Measurements from ENCODE around the gene KPNA5.

The KPNA5 gene

DNA sequence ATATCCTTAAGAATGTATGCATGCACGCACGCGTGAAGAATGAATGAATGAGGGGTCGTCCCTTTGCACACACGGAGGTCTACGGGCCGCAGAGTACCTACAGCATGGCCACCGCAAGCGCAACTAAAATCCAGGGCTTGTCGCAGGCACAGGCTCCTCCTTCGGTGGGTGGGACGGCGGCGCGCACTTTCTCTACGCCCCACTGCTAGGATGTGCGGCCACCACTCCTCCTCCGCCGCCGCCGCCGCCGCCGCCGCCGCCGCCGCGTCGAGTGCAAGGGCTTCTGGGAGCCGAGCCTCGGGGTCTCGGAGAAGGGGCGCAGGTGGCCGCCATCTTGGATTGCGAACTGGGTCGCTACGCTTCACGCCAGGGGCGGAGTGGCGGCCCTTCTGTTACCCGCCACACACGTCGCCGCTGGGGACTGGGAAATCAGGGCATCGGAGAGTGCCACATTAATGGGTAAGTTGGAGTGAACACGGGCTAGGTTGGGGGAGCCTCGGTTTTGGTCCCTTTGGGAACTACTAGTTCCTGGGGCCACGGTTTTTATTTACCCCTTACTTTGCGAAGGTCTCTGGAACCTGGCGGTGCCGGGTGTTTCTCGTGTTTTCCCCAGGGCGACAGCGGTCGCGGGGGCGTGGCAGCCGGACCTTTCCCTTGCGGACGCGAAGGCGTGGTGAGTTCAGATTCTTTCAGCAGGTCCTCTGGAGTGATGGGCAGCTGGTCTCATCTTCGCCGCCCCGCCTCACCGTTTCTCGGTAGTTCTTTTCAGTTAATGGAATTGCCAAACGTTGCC is at the start of gene KPNA5:
TSS of gene KPNA5 (plus strand) at position 332 of the 793 bp plus-strand sequence. CDS start at position 456, 124 bp downstream.
- Histone ChIP-seq H3K4me2 (peak within 1 kb of the TSS; percentile 51), H3K9ac (peak within 1 kb of the TSS; percentile 71; the same call in 1 of the 2 replicates), H3K27ac (peak within 1 kb of the TSS; percentile 73), H3K4me3 (IDR thresholded peaks at IDR 0.05; ENCODE audit: insufficient read depth, low read depth, low read length) (no peak within 1 kb of the TSS), H3K79me2 (ENCODE audit: insufficient read depth, low read depth) (no peaks in the 10 kb centered on the region), H4K20me1 (ENCODE audit: insufficient read depth) (no peaks in the 10 kb centered on the region), H3K36me3 (ENCODE audit: insufficient read depth) (no peaks in the 10 kb centered on the region), H3K27me3 (ENCODE audit: insufficient read depth, low read depth) (no peaks in the 10 kb centered on the region), H3K4me1 (ENCODE audit: low read depth, poor library complexity, severe bottlenecking) (peaks cover 3% of the 10 kb centered on the region), H2AFZ (ENCODE audit: low read depth) (peak within 1 kb of the TSS; percentile 83)
- TF ChIP-seq CTCF (conservative IDR thresholded peaks at IDR 0.05; ENCODE audit: low read depth, low read length) = no peak

DNA sequence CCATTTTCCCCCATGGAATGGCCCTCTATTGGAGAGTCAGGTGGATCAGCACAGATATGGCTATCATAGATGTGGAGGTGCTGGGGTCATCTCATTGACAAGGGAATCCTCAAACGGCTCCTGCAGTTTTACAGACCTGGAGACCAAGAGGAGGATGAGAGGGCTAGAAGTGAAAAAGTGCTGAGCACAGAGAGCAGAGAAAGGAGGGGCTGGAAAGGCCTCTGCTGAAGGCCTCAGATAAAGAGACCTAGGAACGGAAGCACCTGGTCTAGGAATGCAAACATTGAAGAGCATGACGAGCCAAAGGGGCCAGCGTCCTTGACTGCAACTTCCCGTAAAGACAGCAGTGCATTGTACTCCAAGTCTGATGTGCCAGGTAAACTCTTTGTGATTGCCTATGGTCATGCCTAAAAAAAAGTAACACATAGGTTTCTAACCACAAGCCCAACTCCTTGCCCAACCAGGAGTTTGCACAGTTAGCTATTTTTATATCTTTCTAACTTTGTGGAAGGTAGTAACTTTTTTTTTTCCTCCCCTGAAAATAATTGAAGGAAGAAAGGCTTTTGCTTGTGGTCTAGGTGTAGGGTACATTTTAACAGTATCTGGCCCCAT is 49.5 kb upstream of the KPNA5 start:
- H3K4me3 ChIP-seq (IDR thresholded peaks at IDR 0.05; ENCODE audit: insufficient read depth, low read depth, low read length) = no peak overlapping the region
- H3K36me3 ChIP-seq (ENCODE audit: insufficient read depth) = no peaks in the 10 kb centered on the region
- peaks cover 6% of the 10 kb centered on the region for H3K4me1 ChIP-seq (ENCODE audit: low read depth, poor library complexity, severe bottlenecking)
- H3K27me3 ChIP-seq (ENCODE audit: insufficient read depth, low read depth) = no peaks in the 10 kb centered on the region
- no peak overlapping the region for H2AFZ ChIP-seq (ENCODE audit: low read depth)
- no peak overlapping the region for H3K27ac ChIP-seq
- no peaks in the 10 kb centered on the region for H3K79me2 ChIP-seq (ENCODE audit: insufficient read depth, low read depth)
- H3K4me2 ChIP-seq = no peak overlapping the region
- no peaks in the 10 kb centered on the region for H4K20me1 ChIP-seq (ENCODE audit: insufficient read depth)
- no peak for TF ChIP-seq CTCF (conservative IDR thresholded peaks at IDR 0.05; ENCODE audit: low read depth, low read length)
- H3K9ac ChIP-seq = no peak overlapping the region

DNA sequence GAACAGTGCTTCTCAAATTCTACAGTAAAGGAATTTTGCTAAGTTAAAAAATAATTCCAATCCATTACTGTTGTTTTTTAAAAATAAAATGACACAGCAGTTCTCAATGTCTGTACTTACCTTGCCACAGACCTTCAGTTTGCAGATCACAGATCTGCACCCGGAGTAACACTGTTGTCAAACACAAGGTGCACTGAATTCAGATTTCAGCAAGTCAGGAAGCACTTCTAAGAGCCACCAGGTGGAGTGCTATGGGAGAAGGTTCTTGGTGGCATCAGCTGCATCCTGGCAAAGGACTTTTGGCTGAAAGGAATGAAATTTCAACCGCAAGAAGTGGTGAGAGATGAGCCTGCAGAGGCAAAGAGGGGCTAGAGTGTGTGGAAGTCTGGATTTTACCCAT is 47.3 kb upstream of the KPNA5 start:
- Histone ChIP-seq H3K79me2 (ENCODE audit: insufficient read depth, low read depth) (no peaks in the 10 kb centered on the region), H4K20me1 (ENCODE audit: insufficient read depth) (no peaks in the 10 kb centered on the region), H3K4me3 (IDR thresholded peaks at IDR 0.05; ENCODE audit: insufficient read depth, low read depth, low read length) (no peak overlapping the region), H3K4me2 (no peak overlapping the region), H3K4me1 (ENCODE audit: low read depth, poor library complexity, severe bottlenecking) (peaks cover 6% of the 10 kb centered on the region), H2AFZ (ENCODE audit: low read depth) (no peak overlapping the region), H3K36me3 (ENCODE audit: insufficient read depth) (no peaks in the 10 kb centered on the region), H3K27ac (no peak overlapping the region), H3K27me3 (ENCODE audit: insufficient read depth, low read depth) (no peaks in the 10 kb centered on the region), H3K9ac (no peak overlapping the region)
- peak; percentile 36; the same call in 1 of the 2 replicates for TF ChIP-seq CTCF (conservative IDR thresholded peaks at IDR 0.05; ENCODE audit: low read depth, low read length)

DNA sequence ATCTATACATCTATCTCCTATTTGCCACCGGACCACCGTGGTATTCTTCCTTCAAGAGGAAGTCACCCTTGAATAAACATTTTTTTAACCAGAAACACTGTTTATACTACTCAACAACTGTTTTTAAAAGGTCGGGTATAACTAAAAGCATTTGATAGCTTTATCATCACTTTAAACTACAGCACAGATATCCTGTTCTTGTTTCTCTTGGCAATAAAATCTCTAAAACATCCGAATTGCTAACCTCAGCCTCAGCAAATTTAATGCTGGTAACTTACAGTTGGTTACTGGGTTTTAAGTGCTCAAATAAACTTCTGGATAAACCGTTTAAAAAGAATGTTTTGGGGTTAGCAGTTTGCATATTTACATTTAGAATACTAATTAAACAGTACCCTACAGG is 32.9 kb upstream of the KPNA5 start:
- no peaks in the 10 kb centered on the region for H3K27me3 ChIP-seq (ENCODE audit: insufficient read depth, low read depth)
- no peak for TF ChIP-seq CTCF (conservative IDR thresholded peaks at IDR 0.05; ENCODE audit: low read depth, low read length)
- no peak overlapping the region for H3K27ac ChIP-seq

More for the DNA sequence above, 32.9 kb upstream of the KPNA5 start:
- H3K4me2 ChIP-seq = no peak overlapping the region
- no peaks in the 10 kb centered on the region for H3K79me2 ChIP-seq (ENCODE audit: insufficient read depth, low read depth)
- H2AFZ ChIP-seq (ENCODE audit: low read depth) = no peak overlapping the region
- no peaks in the 10 kb centered on the region for H3K36me3 ChIP-seq (ENCODE audit: insufficient read depth)
- peaks cover 11% of the 10 kb centered on the region for H3K4me1 ChIP-seq (ENCODE audit: low read depth, poor library complexity, severe bottlenecking)
- no peak overlapping the region for H3K4me3 ChIP-seq (IDR thresholded peaks at IDR 0.05; ENCODE audit: insufficient read depth, low read depth, low read length)
- H3K9ac ChIP-seq = no peak overlapping the region
- H4K20me1 ChIP-seq (ENCODE audit: insufficient read depth) = no peaks in the 10 kb centered on the region

All from KMS-11 (cell line).